H1 (cell line): Measurements from ENCODE around the gene PCGF3.

Experiments
- ATF3 ChIP-seq: IDR thresholded peaks from 2 replicates; pipeline ENCODE4 v1.6.1; 2011; ENCODE audit warnings: low read depth, mild to moderate bottlenecking, low read length; ENCODE audit not compliant: insufficient read depth
- CREB1 ChIP-seq: IDR thresholded peaks from 2 replicates; pipeline ENCODE4 v1.6.1; 2012; ENCODE audit warnings: inconsistent platforms
- CTCF ChIP-seq, 3 experiments: IDR thresholded peaks; 1 replicate in 2 of 3; 2 replicates in 1 of 3; pipeline versions ENCODE4 v1.5.1 to v1.6.1; 2011; ENCODE audit warnings: low read length in 3 of 3, mild to moderate bottlenecking in 3 of 3, inconsistent platforms in 2 of 3, low read depth in 1 of 3, moderate library complexity in 1 of 3; ENCODE audit not compliant: insufficient read depth in 1 of 3; ENCODE audit errors: control extremely low read depth in 1 of 3
- EZH2 ChIP-seq: fragments of 200-600 bp; sonication (generic); IDR thresholded peaks from 2 replicates; pipeline ENCODE4 v1.7.1; 2012; ENCODE audit warnings: low read depth, mild to moderate bottlenecking, moderate library complexity, low read length, inconsistent platforms; ENCODE audit not compliant: severe bottlenecking
- POLR2A ChIP-seq, 2 experiments: IDR thresholded peaks; 1 replicate in 1 of 2; 2 replicates in 1 of 2; pipeline ENCODE4 v1.6.1; 2011; ENCODE audit warnings: low read depth in 2 of 2, low read length in 2 of 2, mild to moderate bottlenecking in 2 of 2; ENCODE audit errors: control extremely low read depth in 1 of 2
- POU5F1 ChIP-seq: IDR thresholded peaks from 2 replicates; pipeline ENCODE4 v1.6.1; 2011; ENCODE audit warnings: low read depth, mild to moderate bottlenecking, low read length, moderate library complexity
- TAF7 ChIP-seq: optimal IDR thresholded peaks from 2 replicates; pipeline ENCODE3; 2011; ENCODE audit warnings: low read depth, mild to moderate bottlenecking, inconsistent platforms, low read length, moderate library complexity, borderline replicate concordance

- TF ChIP-seq POLR2A (IDR thresholded peaks at IDR 0.05; ENCODE audit: control extremely low read depth in 1 of 2, low read depth in 2 of 2, low read length in 2 of 2), result peak in 1 of 2 experiments; percentile 38; a peak in 2 of 3 replicates
- TF ChIP-seq CREB1, result no peak
- no peak for TF ChIP-seq ATF3
- TF ChIP-seq CTCF (IDR thresholded peaks at IDR 0.05; ENCODE audit: control extremely low read depth in 1 of 3, insufficient read depth in 1 of 3, low read depth in 1 of 3, low read length in 3 of 3), result no peak
- TF ChIP-seq TAF7, result no peak
- no peak for TF ChIP-seq POU5F1
- no peak for TF ChIP-seq EZH2
Measured at GRCh38 chr4:687971-688853, 17.4 kb upstream of the PCGF3 start.
